Naive thymus-derived CD8-positive, alpha-beta T cell (primary cell): ENCODE measurements around the gene MT1A. TPM values are rescaled to one million over a fixed set of nuclear protein-coding genes. Genes with fewer than 3 reads are reported as not detected.

ENCODE experiments used
- ATAC-seq, 2 donors: fragments of 150-1000 bp; cut with Tn5 transposase in 1 of 2; sonication (Bioruptor Pico), chemical (Tn5 transposase) in 1 of 2; 1 replicate in 1 of 2; 2 replicates in 1 of 2; pipeline ENCODE4 v1.10.0; 2021; ENCODE audit warnings: mild to moderate bottlenecking in 2 of 2, moderate library complexity in 2 of 2
- POLR2A ChIA-PET: fragments of 350-600 bp; sonication (Branson Sonifier 250); formaldehyde crosslinking; loops from one replicate; lab custom pipeline; 2021; ENCODE audit warnings: antibody characterized with exemption; lab: Charles Lee
- DNase-seq, 10 donors: peaks; one replicate each; pipeline versions ENCODE4 v3.0.0 to v3.0.0-alpha.2; 2020 to 2022
- H3K27ac Mint-ChIP-seq, 10 donors: one replicate each; pipeline ENCODE4 v1.8.0; 2020 to 2022; ENCODE audit warnings: mild to moderate bottlenecking in 10 of 10, mixed read lengths in 10 of 10, moderate library complexity in 4 of 10, inconsistent platforms in 1 of 10
- H3K27me3 Mint-ChIP-seq, 5 donors: one replicate each; pipeline ENCODE4 v1.8.0; 2021 to 2022; ENCODE audit warnings: mixed read lengths in 5 of 5
- H3K36me3 Mint-ChIP-seq, 3 donors: one replicate each; pipeline ENCODE4 v1.8.0; 2020 to 2022; ENCODE audit warnings: mixed read lengths in 3 of 3, mild to moderate bottlenecking in 2 of 3, inconsistent platforms in 1 of 3
- H3K4me1 Mint-ChIP-seq, 4 donors: one replicate each; pipeline ENCODE4 v1.8.0; 2021 to 2022; ENCODE audit warnings: mixed read lengths in 4 of 4
- H3K4me3 Mint-ChIP-seq, 10 donors: one replicate each; pipeline ENCODE4 v1.8.0; 2020 to 2022; ENCODE audit warnings: mild to moderate bottlenecking in 10 of 10, mixed read lengths in 10 of 10, moderate library complexity in 6 of 10, inconsistent platforms in 1 of 10
- H3K9me3 Mint-ChIP-seq, 9 donors: one replicate each; pipeline ENCODE4 v1.8.0; 2020 to 2022; ENCODE audit warnings: mixed read lengths in 9 of 9, mild to moderate bottlenecking in 3 of 9, inconsistent platforms in 1 of 9, moderate library complexity in 1 of 9
- polyA plus RNA-seq, 3 donors: library from polyadenylated mRNA; unstranded; fragments of 300-500 nt; fragmentation: Illumina TruSeq; gene quantifications; one replicate each; pipeline ENCODE4 v1.2.3, GENCODE V29; 2021
- total RNA-seq, 8 experiments: library from RNA in 2 of 8; stranded (reverse) in 2 of 8; gene quantifications; one replicate each; pipeline ENCODE4 v1.2.3 and lab custom pipeline; 2021 to 2026

Gene MT1A
- total and polyA plus RNA-seq, 5 experiments from 2014 or later: not detected

- Mint-ChIP-seq H3K4me3 (no peak overlapping the region), H3K27ac (no peak overlapping the region), H3K27me3 (peaks cover 4 to 18% (median 14%) of the 10 kb centered on the region in 5 donors), H3K36me3 (no peaks in the 10 kb centered on the region), H3K9me3 (no peaks in the 10 kb centered on the region), H3K4me1 (peaks cover 12 to 18% (median 15%) of the 10 kb centered on the region in 4 donors)
- POLR2A ChIA-PET: interaction anchor here (0.7 to 1.7 kb wide), 2 partner anchors 10 to 32 kb away, joined by 3 to 4 read pairs; partner anchors contain the start of gene MT1F
- DNase-seq (no peak), ATAC-seq (no peak)
Measured at GRCh38 chr16:56647641-56648431, 9.4 kb downstream of the MT1A start.

GRCh38 chr16:56649271-56649670, 10.8 kb downstream of the MT1A start:
- H3K36me3 Mint-ChIP-seq: no peaks in the 10 kb centered on the region
- no peak overlapping the region for H3K27ac Mint-ChIP-seq
- DNase-seq (no peak), ATAC-seq (no peak)
- peaks cover under 1 to 4% (median 2%) of the 10 kb centered on the region in 4 donors for H3K4me1 Mint-ChIP-seq
- peaks cover 5 to 20% (median 14%) of the 10 kb centered on the region in 5 donors for H3K27me3 Mint-ChIP-seq
- POLR2A ChIA-PET: no interaction called here
- no peaks in the 10 kb centered on the region for H3K9me3 Mint-ChIP-seq
- no peak overlapping the region for H3K4me3 Mint-ChIP-seq

GRCh38 chr16:56649820-56650219, 11.4 kb downstream of the MT1A start:
- ATAC-seq (no peak), DNase-seq (no peak)
- Mint-ChIP-seq H3K27ac (no peak overlapping the region), H3K4me1 (no peaks in the 10 kb centered on the region), H3K9me3 (no peaks in the 10 kb centered on the region), H3K4me3 (no peak overlapping the region), H3K27me3 (peaks cover 5 to 21% (median 14%) of the 10 kb centered on the region in 5 donors), H3K36me3 (no peaks in the 10 kb centered on the region)
- POLR2A ChIA-PET: no interaction called here

GRCh38 chr16:56651586-56651985, 13.1 kb downstream of the MT1A start, which contains the start of gene MT1B:
Gene MT1B, plus strand, starts transcription at chr16:56651886. Its CDS starts 68 bp downstream, at chr16:56651954.
- H3K27ac Mint-ChIP-seq: no peak within 1 kb of the TSS
- H3K9me3 Mint-ChIP-seq: no peaks in the 10 kb centered on the region
- no peaks in the 10 kb centered on the region for H3K36me3 Mint-ChIP-seq

GRCh38 chr16:56652600-56652999, 14.1 kb downstream of the MT1A start:
- H3K36me3 Mint-ChIP-seq: no peaks in the 10 kb centered on the region
- no peak overlapping the region for H3K4me3 Mint-ChIP-seq
- peaks cover 2 to 21% (median 6%) of the 10 kb centered on the region in 5 donors for H3K27me3 Mint-ChIP-seq
- no peak for ATAC-seq
- H3K27ac Mint-ChIP-seq: no peak overlapping the region
- DNase-seq: no peak
- no peaks in the 10 kb centered on the region for H3K9me3 Mint-ChIP-seq
- POLR2A ChIA-PET: interaction anchor here (2.2 kb wide), 1 partner anchor 9 kb away, joined by 8 read pairs; no protein-coding TSS in a partner anchor
- H3K4me1 Mint-ChIP-seq: peaks cover 0 to 6% (median 2%) of the 10 kb centered on the region in 4 donors

More at GRCh38 chr16:56651586-56651985, 13.1 kb downstream of the MT1A start, which contains the start of gene MT1B:
- H3K27me3 Mint-ChIP-seq: peaks cover 3 to 21% (median 8%) of the 10 kb centered on the region in 5 donors
- no peak for DNase-seq
- no peak for ATAC-seq
- no peak within 1 kb of the TSS for H3K4me3 Mint-ChIP-seq
- POLR2A ChIA-PET: interaction anchor here (2.2 kb wide), 1 partner anchor 8 kb away, joined by 8 read pairs; no protein-coding TSS in a partner anchor
- H3K4me1 Mint-ChIP-seq: no peaks in the 10 kb centered on the region

- POLR2A ChIA-PET: interaction anchor here (1.4 to 2.2 kb wide), 2 partner anchors 9 kb away, joined by 4 to 8 read pairs; no protein-coding TSS in a partner anchor
- Mint-ChIP-seq H3K9me3 (no peaks in the 10 kb centered on the region), H3K27me3 (peaks cover 2 to 21% (median 6%) of the 10 kb centered on the region in 5 donors), H3K4me3 (no peak overlapping the region), H3K27ac (no peak overlapping the region), H3K4me1 (peaks cover 6 to 10% (median 7%) of the 10 kb centered on the region in 4 donors), H3K36me3 (no peaks in the 10 kb centered on the region)
- no peak for ATAC-seq
- DNase-seq: no peak
Measured at GRCh38 chr16:56653218-56653617, 14.8 kb downstream of the MT1A start.

GRCh38 chr16:56657555-56658326, 19.3 kb downstream of the MT1A start, which contains the start of gene MT1F:
Gene MT1F, plus strand, starts transcription at chr16:56657959. Its CDS starts 100 bp downstream, at chr16:56658059.
- Mint-ChIP-seq H3K4me3 (peak within 1 kb of the TSS; percentile 92 to 99 (median 97)), H3K36me3 (peaks cover 0 to 3% (median 0%) of the 10 kb centered on the region in 3 donors)

GRCh38 chr16:56658327-56658875, 19.9 kb downstream of the MT1A start:
- Mint-ChIP-seq H3K4me3 (peak overlapping the region; percentile 92 to 99 (median 97)), H3K27me3 (peaks cover 0 to 9% (median 0%) of the 10 kb centered on the region in 5 donors), H3K9me3 (no peaks in the 10 kb centered on the region), H3K27ac (peak overlapping the region; percentile 87 to 98 (median 97)), H3K36me3 (peaks cover 0 to 3% (median 0%) of the 10 kb centered on the region in 3 donors), H3K4me1 (peaks cover 25 to 49% (median 41%) of the 10 kb centered on the region in 4 donors)
- no peak for ATAC-seq
- POLR2A ChIA-PET: interaction anchor here (1.0 to 2.4 kb wide), 5 partner anchors 10 to 53 kb away, joined by 3 to 11 read pairs (median 6); partner anchors contain the start of genes MT1X and MT2A
- DNase-seq: no peak

More at GRCh38 chr16:56657555-56658326, 19.3 kb downstream of the MT1A start, which contains the start of gene MT1F:
- peak within 1 kb of the TSS; percentile 87 to 98 (median 97) for H3K27ac Mint-ChIP-seq
- POLR2A ChIA-PET: interaction anchor here (0.6 to 2.4 kb wide), 10 partner anchors 10 to 54 kb away, joined by 3 to 12 read pairs (median 5); partner anchors contain the start of genes MT1X and MT2A
- peaks cover 0 to 8% (median 2%) of the 10 kb centered on the region in 5 donors for H3K27me3 Mint-ChIP-seq
- peaks cover 23 to 46% (median 38%) of the 10 kb centered on the region in 4 donors for H3K4me1 Mint-ChIP-seq
- H3K9me3 Mint-ChIP-seq: no peaks in the 10 kb centered on the region
- DNase-seq: peak; percentile 43 to 80 (median 68)
- ATAC-seq: peak; percentile 80 to 83

- ATAC-seq: peak; percentile 72 to 83
- DNase-seq: peak in 3 of 10 donors; percentile 24 to 46 (median 43)
- H3K4me1 Mint-ChIP-seq: peaks cover 24 to 56% (median 39%) of the 10 kb centered on the region in 4 donors
- peaks cover 0 to 19% (median 8%) of the 10 kb centered on the region in 3 donors for H3K36me3 Mint-ChIP-seq
- H3K27ac Mint-ChIP-seq: peak overlapping the region; percentile 85 to 96 (median 92)
- H3K4me3 Mint-ChIP-seq: peak overlapping the region; percentile 81 to 95 (median 90)
- no peaks in the 10 kb centered on the region for H3K9me3 Mint-ChIP-seq
- POLR2A ChIA-PET: interaction anchor here (0.7 to 4.8 kb wide), 10 partner anchors 9 to 55 kb away, joined by 3 to 33 read pairs (median 6); partner anchors contain the start of genes MT1X and MT2A
- H3K27me3 Mint-ChIP-seq: peaks cover 3 to 33% (median 6%) of the 10 kb centered on the region in 5 donors
Measured at GRCh38 chr16:56662357-56663354, 24.2 kb downstream of the MT1A start.

- peaks cover 29 to 56% (median 39%) of the 10 kb centered on the region in 4 donors for H3K4me1 Mint-ChIP-seq
- POLR2A ChIA-PET: interaction anchor here (4.8 kb wide), 1 partner anchor 57 kb away, joined by 33 read pairs; the partner anchor contains the start of gene MT2A
- DNase-seq (no peak), ATAC-seq (no peak)
- H3K9me3 Mint-ChIP-seq: no peaks in the 10 kb centered on the region
- peaks cover 17 to 46% (median 25%) of the 10 kb centered on the region in 5 donors for H3K27me3 Mint-ChIP-seq
- H3K36me3 Mint-ChIP-seq: peaks cover 0 to 19% (median 8%) of the 10 kb centered on the region in 3 donors
- peak overlapping the region in 1 of 10 donors; percentile 73 for H3K27ac Mint-ChIP-seq
- peak overlapping the region in 1 of 10 donors; percentile 30 for H3K4me3 Mint-ChIP-seq
Measured at GRCh38 chr16:56664506-56664905, 26.0 kb downstream of the MT1A start.
